NCI-H774 (cell line): ENCODE measurements around the gene OR2A42.
"Not testable (repeated sequence)": the region's sequence is repeated elsewhere in the genome, so short reads cannot be mapped to it uniquely, and the experiment has no call there.

ENCODE experiments used
- DNase-seq: peaks from one replicate; lab custom pipeline; 2025; lab: John Stamatoyannopoulos, UW

Gene OR2A42

GRCh38 chr7:144220531-144220930, 18.9 kb downstream of the OR2A42 start:
- not testable (repeated sequence) for DNase-seq

- DNase-seq = not testable (repeated sequence)
Observed at GRCh38 chr7:144219149-144219548, 20.3 kb downstream of the OR2A42 start.

DNA sequence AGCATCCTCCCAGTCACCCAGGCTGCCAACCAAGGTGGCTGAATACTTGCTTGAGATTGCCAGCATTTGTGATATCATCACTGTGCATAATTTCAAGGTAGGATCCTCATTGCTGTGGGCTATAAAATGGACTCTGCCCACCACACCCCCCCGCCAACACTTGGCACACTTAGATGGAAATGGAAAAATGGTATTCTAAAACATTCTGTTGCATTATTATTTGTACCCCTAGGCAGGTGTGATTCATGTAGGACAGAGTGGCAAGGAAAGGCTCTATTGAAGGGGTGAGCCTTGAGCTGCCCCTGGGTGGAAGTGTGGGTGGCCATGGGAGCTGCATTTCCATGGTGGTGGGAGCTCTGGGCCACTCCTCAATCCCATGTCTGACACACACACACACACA, 20.8 kb downstream of the OR2A42 start:
- not testable (repeated sequence) for DNase-seq

DNA sequence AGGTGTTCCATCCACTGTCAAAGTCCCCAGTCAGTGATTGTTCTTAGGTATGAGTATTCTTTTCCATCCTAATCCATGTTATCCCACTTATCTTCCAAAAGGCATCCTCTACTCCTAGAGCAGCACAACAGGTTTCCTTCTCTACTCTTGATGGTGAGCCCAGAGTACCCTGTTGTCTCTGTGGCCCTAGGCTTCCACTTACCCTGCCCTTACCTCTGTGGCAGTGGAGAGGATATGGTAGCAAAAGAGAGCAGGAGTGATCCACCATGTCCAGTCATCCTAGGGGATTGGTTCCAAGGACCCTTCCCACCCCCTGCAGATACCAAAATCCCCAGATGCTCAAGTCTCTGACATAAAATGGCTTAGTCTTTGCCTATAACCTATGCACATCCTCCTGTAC, 22.2 kb downstream of the OR2A42 start:
- DNase-seq = not testable (repeated sequence)

- DNase-seq = not testable (repeated sequence)
Observed at GRCh38 chr7:144205306-144205705, 34.1 kb downstream of the OR2A42 start.

DNA sequence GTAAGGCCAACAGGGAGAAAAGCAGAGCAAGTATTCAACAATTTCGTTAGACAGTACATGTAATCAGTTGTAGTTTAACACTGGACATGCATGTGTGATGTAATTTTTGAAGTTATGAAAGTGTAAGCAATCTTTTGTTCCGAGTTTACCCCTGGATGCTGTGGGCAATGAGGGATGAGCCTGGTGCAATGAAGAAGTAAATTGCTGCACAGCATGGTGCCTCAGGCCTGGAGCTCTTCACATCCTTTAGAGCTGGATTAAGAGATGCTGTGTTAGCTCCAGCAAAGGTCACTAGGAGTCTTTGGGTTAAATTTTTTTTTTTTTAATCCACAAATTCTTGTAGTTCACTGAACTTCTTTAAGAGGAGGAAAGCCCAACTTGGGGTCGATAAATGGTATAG, 36.3 kb downstream of the OR2A42 start:
- not testable (repeated sequence) for DNase-seq

GRCh38 chr7:144201978-144202377, 37.4 kb downstream of the OR2A42 start:
- DNase-seq = not testable (repeated sequence)

GRCh38 chr7:144198934-144199333, 40.5 kb downstream of the OR2A42 start:
- not testable (repeated sequence) for DNase-seq

DNA sequence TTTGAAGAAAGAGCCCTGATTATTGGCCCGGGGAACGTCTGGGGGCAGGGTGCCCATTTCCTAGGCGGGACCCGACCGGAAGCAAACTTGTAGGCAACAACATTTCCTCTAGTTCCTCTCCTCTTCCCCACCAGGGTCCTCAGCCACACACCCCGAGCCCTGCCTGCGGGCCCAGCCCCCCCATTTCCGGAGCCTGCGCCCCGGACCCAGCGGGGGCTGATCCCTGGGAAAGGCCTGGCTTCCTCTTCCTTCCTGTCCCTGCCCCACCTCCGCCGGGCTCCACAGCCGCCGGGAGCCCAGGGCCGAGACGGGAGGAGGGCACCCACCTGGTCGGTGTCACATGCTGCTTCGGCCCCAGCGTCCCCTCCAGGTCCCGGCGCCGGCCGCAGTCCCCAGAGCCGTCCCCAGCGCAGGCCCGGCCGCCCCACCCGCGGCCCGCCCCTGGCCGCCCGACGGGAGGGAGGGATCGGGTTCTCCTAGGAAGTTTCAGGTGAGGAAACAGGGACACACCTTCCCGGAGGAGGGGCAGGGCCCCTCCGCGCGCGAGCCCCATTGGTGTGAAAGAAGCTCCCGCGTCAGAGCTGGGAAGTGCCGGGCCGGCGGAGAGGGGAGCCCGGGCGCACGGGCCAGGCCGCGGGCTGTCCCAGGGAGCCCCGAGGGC, 44.1 kb downstream of the OR2A42 start, which contains the start of gene ARHGEF35:
ARHGEF35 (minus strand) TSS at position 622 of the 661 bp plus-strand sequence. CDS start 7,450 bp downstream, outside the sequence.
- not testable (repeated sequence) for DNase-seq

GRCh38 chr7:144194453-144194852, 45.0 kb downstream of the OR2A42 start:
- DNase-seq = not testable (repeated sequence)

DNA sequence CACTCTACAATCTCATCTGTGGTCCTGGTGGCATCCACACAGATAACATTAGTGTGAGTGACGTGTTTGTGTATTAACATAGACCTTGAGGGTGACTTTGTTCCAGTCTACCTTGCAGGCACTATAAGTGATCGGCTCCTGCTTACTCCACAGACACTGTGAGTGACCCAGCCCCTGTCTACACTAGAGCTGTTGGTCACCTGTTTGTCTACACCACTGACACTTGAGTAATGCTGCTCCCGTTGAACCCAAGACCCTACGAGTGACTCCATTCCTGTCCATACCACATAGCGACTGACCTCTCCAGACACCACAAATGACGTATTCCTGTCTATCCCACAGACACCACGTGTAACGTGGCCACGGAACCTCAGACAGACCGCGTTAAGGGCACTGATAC, 45.6 kb downstream of the OR2A42 start:
- DNase-seq = not testable (repeated sequence)

DNA sequence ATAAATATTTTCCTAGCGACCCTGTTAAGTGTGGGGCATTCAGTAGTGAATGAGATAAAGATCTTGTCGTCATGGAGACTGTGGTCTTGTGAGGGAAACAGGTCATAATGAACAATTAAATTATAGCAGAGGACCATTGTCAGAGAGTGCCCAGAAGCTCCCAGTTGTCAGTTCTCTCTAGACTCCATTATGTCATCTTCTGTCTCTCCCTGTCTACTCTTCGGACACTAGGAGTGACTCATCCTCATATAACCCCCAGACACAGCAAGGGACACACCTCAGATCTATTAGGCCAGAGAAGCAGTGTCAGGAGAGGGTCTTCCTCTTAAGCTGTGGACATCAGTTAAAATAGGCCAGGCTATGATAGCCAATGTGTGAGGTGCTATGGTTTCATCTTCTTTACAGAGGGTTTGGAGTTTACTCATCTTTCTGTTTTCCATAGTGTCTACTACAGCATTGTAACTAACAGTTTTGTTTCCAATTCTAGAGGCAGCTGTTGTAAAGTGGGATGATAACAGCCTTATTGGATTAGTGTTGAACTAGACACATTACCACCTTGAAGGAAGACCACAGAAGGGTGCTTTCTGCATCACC, 50.7 kb downstream of the OR2A42 start:
- DNase-seq = not testable (repeated sequence)

- not testable (repeated sequence) for DNase-seq
Observed at GRCh38 chr7:144187848-144188247, 51.6 kb downstream of the OR2A42 start.

- not testable (repeated sequence) for DNase-seq
Observed at GRCh38 chr7:144183166-144183565, 56.2 kb downstream of the OR2A42 start, which contains the start of gene CTAGE4. TSS of gene CTAGE4 (plus strand) at chr7:144183466. CDS start at chr7:144183504, 38 bp downstream.

DNA sequence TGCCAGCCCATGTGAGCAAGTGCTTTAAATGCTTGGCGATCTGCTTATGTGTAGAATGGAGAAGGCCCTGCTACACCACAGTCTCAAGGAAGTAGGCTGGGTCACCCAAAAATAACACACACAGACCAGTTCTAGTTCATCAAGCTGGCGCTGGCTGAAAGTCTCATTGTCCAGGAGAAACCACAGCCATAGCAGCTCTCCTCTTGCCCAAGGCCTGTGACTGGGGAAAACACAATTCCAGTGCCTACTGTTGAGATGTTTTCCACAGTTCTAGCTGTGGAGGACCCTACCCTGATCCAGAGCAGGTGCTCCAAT, 60.3 kb downstream of the OR2A42 start:
- DNase-seq = not testable (repeated sequence)

GRCh38 chr7:144178380-144179164, 60.8 kb downstream of the OR2A42 start:
- not testable (repeated sequence) for DNase-seq
